Stimulated activated CD4-positive, alpha-beta T cell treated with anti-CD3 and anti-CD28 coated beads, TNF-alpha, amount 100 ng/mL, for 48 hours (primary cell): ENCODE data around the gene EIF4B.

Source experiments
- DNase-seq, 3 donors: peaks; one replicate each; pipeline ENCODE4 v3.0.0-alpha.2; 2020; ENCODE audit warnings: low read depth in 3 of 3

The EIF4B gene

GRCh38 chr12:53044896-53045695, 38.8 kb downstream of the EIF4B start:
- no peak for DNase-seq

GRCh38 chr12:53045696-53046045, 39.4 kb downstream of the EIF4B start:
- DNase-seq = no peak

GRCh38 chr12:53046655-53047220, 40.5 kb downstream of the EIF4B start:
- peak; percentile 12 to 43 (median 33) for DNase-seq

GRCh38 chr12:53047221-53048032, 41.2 kb downstream of the EIF4B start:
- DNase-seq = peak; percentile 21 to 54 (median 36)

- DNase-seq = no peak
These were observed 42.0 kb downstream of the EIF4B start for GRCh38 chr12:53048033-53048779.

- DNase-seq = no peak
These were observed 42.6 kb downstream of the EIF4B start for GRCh38 chr12:53048780-53049401.

- no peak for DNase-seq
These were observed 43.5 kb downstream of the EIF4B start, which contains the start of gene TNS2 for GRCh38 chr12:53049571-53050318. TSS of gene TNS2 (plus strand) at chr12:53050065. CDS start at chr12:53050186, 121 bp downstream.

GRCh38 chr12:53050426-53051057, 44.3 kb downstream of the EIF4B start:
- no peak for DNase-seq

GRCh38 chr12:53051058-53051880, 45.0 kb downstream of the EIF4B start:
- DNase-seq = no peak

- no peak for DNase-seq
These were observed 45.7 kb downstream of the EIF4B start for GRCh38 chr12:53051881-53052412.

- DNase-seq = no peak
These were observed 46.4 kb downstream of the EIF4B start for GRCh38 chr12:53052419-53053217.

- DNase-seq = peak; percentile 20 to 49 (median 24)
These were observed 47.2 kb downstream of the EIF4B start for GRCh38 chr12:53053218-53054111.

- DNase-seq = peak; percentile 84 to 95 (median 89)
These were observed 48.0 kb downstream of the EIF4B start for GRCh38 chr12:53054112-53054878.

- no peak for DNase-seq
These were observed 49.4 kb downstream of the EIF4B start for GRCh38 chr12:53055471-53056266.

GRCh38 chr12:53056296-53056695, 50.0 kb downstream of the EIF4B start:
- DNase-seq = no peak
